T1000 (cell line): ENCODE results near the gene PCCB.

ENCODE experiments used
- DNase-seq: peaks from one replicate; lab custom pipeline; 2025; ENCODE audit warnings: mixed read lengths; lab: John Stamatoyannopoulos, UW

PCCB gene

DNA sequence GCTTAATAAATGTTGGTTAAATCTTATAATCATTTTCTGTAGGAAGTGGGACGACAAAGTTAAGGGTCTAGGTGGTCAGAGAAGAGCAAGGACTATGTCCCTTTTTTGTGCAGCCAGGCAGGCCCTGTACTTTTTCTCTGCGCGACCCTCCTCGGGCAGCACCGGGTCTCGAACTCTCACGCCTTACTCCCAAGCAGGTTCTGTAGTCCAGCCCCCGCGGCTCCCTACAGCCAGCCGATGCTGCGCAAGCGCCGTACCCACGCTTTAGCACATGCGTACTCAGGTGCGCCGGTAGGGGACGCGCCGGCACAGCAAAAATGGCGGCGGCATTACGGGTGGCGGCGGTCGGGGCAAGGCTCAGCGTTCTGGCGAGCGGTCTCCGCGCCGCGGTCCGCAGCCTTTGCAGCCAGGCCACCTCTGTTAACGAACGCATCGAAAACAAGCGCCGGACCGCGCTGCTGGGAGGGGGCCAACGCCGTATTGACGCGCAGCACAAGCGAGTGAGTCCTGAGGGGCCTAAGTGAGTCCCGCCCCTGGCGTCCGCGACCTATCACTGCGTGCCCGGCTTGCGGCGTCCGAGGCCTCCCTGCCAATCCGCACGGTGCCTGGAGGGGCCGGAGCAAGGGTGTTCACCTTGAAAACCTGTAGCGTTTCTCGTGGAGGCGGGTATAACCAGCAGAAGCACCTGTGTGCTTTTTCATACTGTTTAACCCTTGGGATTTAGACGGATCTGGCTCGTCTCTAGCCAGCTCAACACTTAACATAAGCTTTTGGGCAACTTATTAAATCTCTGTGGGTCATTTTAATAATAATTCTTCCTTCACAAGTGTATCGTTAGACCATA is at the start of gene PCCB:
Gene PCCB (plus strand): TSS at position 282 of the 844 bp plus-strand sequence. CDS start 36 bp downstream, at position 318.
- DNase-seq: peak; percentile 93

DNA sequence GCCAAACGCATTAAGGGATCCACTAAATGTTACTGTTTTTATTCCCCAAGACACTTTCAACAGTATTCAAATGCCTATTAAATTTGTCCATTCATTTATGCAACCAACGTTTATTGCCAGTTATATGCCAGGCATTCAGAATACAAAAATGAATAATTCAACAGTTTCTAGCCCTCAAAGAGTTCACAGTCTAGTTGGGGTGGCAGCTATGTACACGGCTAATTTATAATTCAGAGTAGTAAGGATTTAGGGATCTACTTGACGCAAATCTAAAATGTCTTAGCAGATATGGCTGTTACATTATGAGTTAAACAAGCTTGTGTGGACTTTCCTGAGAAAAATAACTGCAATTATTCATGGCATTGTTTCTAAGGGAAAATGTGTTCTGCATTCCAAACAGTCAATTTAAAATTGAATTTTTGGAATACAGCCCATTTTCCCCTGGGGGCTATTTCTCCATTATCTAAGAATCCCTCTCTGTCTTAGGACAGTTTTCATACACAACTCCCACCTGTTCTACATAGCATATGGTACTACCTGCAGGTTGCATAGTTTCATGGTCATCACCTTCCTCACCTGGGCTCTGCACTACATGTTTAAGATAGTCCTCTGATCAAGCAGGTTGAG is 42.5 kb upstream of the PCCB start:
- DNase-seq: no peak

DNA sequence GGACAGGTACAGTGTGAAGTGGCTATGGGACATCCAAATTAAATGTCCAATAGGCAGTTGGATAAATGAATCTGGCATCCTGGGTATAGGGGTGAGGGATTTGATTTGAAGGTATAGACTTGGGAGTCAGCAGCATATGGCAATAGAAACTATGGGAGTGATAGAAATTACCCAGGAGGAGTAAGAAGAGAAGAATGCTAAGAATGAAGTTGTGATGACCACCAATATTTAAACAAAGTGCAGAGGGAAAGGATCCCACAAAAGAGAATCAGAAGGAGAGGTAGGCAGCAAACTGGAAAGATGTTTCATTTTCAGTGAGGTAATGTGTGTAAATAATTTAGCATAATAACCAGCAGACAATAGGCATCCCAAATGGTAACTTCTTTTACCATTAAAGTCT is 40.2 kb upstream of the PCCB start:
- DNase-seq: no peak

DNA sequence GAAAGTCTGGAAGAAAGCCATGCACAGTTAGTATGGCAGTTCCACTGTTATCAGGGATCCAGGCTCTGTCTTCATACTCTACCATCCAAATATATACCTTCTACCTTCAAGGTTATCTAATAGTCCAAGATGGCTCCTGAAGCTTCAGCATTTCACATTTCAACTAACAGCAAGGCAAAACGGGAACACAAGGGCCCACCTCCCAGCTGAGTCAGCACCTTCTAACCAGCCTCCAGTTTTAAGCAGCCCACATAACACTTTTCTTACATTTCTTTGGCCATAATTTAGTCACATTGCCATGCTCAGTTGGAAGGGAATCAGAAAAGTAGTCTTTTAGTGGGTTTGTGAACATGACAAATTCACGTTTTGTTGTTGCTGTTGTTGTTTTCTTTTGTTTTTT is 38.6 kb upstream of the PCCB start:
- no peak for DNase-seq

DNA sequence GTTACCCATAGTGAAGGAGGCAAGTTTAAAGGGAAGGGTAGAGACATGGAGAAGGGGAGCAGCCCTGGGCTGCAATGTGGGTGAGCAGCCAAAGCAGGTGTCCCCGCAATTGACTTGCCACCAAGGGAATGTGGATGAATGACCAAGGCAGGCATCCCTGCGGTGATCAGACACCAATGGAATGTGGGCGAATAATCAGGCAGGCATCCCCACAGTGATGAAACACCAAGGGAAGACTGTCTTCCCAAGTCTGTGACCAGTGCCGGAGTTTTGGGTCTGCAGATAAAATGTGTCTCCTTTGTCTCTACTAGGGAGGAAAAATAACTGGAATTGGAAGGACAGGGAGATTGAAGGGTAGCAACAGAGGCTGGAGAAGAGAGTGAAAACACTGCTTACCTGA is 27.4 kb upstream of the PCCB start:
- peak; percentile 9 for DNase-seq

DNA sequence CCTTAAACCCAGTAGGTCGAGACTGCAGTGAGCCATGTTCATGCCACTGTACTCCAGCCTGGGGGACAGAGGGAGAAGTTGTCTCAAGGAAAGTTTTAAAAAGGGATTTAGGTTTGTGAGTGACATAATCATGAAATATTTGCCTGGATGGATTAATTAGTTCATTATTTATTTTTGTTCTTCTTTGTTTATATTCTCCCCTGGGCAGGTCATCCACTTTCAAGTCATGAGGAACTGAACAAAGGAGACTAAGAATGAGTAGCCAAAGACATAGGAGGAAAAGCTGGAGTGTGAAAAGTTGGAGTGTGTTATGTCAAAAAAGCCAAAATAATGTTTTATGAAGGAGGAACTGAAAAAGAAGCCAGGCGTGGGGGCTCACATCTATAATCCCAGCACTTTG is 17.7 kb upstream of the PCCB start:
- DNase-seq: no peak

GRCh38 chr3:136235545-136235944 is 14.6 kb upstream of the PCCB start:
- no peak for DNase-seq

- no peak for DNase-seq
These were observed 14.0 kb upstream of the PCCB start for GRCh38 chr3:136236109-136236508.

DNA sequence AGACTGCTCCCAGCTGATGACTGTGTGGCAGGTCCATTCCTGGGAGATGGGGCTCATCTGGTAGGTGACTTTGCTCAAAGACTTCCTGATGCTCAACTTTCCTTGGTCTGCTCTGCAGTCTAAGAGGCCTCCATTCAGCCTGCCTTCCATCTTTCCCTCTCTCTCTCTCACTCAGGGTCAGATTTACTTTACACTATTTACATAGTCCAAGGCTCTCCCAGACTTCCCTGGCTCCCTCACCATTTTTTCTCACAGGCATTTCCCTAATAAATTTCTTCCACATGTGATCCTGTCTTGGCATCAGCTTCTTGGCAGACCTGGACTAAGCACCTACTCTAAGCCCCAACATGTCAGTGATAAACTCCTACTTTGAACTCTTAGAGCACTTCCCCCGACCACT is 13.0 kb upstream of the PCCB start:
- DNase-seq: no peak

- no peak for DNase-seq
These were observed 12.0 kb upstream of the PCCB start for GRCh38 chr3:136237961-136238649.

GRCh38 chr3:136239094-136239493 is 11.0 kb upstream of the PCCB start:
- DNase-seq: no peak

GRCh38 chr3:136245691-136246090 is 4.4 kb upstream of the PCCB start:
- no peak for DNase-seq

GRCh38 chr3:136247436-136247835 is 2.7 kb upstream of the PCCB start:
- DNase-seq: no peak

- DNase-seq: no peak
These were observed 2.1 kb upstream of the PCCB start for GRCh38 chr3:136247855-136248590.

DNA sequence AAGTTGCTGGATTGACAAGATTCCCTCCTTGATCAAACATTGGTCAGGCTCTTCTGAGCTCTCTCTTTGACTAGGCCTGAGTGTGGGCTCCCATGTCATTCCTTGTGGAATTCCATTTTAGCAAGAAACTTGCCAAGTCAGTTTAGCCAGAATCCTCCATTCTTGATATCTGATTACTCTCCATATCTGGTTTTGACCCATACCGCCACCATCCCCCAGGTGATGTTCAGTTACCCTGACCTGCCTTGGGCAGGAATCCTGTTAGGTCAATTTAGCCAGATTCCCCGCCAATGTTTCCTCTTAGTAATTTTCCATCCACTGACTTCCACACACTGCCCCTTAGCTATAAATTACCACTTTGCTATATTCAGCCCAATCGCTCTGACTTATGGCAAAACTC is 1.0 kb upstream of the PCCB start:
- no peak for DNase-seq

- no peak for DNase-seq
These were observed 547 bp upstream of the PCCB start for GRCh38 chr3:136249593-136249992.

- DNase-seq: no peak
These were observed 842 bp downstream of the PCCB start for GRCh38 chr3:136250903-136251460.

DNA sequence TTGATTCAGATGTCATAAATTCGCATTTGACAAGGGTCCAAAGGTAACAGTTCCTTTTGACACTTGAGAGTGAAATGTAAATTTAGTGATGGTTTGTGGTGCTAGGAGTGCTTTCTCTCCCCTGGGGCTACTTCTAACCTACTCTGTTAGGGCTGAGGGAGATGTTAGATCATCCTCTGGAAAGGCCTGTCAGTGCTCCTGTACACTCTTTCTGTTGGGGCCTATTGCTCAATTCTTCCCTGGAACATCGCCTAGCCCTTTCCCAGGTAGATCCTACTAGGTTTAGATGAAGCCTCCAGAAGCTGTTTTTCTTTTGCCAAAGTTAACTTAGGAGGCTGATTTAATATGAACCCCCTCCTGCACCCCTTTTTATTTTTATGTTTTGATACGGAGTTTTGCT is 1.4 kb downstream of the PCCB start:
- DNase-seq: no peak

GRCh38 chr3:136255672-136256406 is 5.7 kb downstream of the PCCB start:
- no peak for DNase-seq

DNA sequence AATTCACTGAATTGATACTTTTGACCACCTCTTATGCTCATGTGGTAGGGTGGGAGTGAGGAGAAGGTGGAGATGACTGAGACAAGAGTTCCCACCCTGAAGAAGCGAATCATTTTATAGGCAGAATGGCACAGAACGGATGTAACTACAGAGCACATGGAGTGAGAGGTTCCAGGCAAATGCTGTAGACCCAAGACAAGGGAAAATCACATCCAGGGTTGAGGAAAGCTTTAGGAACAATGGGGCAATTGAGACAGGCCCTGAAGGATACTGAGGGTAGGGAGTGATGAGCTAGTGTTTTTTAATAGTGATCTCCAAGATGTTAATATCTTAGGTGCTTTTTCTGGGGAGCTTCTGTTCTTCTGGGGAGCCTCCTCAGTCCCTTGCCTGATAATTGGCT is 8.1 kb downstream of the PCCB start:
- DNase-seq: no peak

- no peak for DNase-seq
These were observed 11.7 kb downstream of the PCCB start for GRCh38 chr3:136261826-136262225.
